ENCODE data around the gene HPCAL4.
A peak's percentile ranks its signal among the peaks of the same experiment; 100 is the strongest.

Gene HPCAL4

DNA sequence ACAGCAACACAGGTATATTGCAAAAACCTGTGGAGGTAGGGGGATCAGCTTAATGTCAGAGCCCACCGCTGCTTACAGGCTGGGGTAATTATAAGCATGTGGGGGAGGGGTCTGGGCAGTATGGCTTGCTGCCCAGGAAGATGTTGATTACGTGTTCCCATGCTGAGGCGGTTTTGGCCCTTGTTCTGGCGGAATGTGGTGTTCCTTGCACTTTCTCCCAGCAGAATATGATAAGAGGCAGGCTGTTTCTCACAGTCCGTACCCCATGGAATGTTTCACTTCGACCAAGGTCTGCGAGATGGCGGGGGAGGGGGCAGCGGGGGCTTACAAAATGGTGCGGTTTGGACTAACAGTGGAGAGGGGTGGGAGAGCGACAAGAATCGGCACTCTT is 9.8 kb upstream of the HPCAL4 start:
- no peak for DNase-seq

DNA sequence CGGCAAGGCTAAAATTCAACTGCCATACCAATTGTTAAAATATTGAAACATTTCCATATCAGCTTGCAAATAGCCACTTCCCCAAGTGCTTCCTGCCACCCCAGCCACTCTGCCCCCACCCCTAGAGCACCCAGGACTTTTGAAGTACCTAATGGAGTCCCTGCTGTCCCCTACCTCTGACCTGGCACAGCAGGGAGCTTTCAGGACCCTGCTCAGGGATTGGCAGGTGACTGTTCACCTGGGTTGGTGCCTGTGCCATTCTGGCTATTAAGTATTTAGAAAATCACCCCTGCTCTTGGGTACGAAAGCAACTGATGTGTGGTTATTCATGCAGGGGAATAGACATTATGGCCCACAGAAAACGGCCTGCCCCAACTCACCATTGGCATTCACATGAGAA is 9.1 kb upstream of the HPCAL4 start:
- DNase-seq: no peak

DNA sequence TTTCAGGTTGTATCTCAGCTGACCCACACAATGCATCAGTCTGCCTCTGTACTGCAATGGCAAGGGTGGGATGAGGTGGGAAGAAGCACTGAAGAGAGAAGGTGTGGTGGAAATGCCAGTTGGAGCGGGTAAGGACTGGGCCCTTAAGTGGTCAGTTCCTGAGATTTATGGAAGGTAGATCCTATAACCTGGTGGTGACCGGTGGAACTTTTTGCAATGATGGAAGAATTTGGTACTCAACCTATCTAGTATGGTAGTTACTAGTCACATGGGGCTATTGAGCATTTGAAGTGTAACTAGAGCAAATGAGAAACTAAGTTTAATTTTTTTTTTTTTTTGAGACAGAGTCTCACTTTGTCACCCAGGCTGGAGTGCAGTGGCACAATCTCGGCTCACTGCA is 8.2 kb upstream of the HPCAL4 start:
- DNase-seq: no peak

DNA sequence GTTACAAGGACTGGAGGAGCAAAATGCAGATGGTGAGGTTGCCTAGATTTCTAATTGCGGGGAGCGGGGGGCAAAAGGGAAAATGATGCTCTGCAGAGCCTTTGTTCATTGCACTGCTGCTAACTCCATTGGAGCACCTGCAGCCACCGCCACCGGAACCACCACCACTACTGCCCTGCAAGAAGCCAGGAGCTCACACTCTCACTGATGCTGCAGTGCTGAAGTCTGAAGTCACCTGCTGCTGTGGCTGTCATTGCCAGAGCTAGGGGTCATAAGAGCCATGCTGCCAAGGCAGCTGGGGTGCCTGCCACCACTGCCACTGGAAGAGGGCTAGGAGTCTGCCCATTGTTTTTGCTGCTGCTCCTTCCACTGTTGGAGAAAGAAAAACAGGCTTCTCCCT is 7.3 kb upstream of the HPCAL4 start:
- DNase-seq: no peak

DNA sequence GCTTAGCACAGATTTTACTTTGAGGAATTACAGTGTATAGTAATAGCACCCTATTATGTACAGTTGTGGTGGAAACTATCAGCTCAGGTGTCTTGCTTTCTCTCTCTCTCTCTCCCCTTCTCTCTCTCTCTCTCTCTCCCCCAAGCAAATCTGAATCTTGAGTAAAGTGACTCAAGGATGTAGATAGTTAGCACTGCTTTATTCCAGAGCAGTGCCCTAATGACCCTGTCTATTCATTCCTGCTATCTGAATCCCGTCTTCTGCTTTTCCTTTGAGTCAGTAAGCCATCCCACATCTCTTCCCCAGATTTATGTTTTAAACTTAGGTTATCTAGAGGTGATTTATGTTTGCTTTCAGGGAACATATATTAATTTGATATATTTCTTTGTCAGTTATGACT is 5.2 kb upstream of the HPCAL4 start:
- no peak for DNase-seq

DNA sequence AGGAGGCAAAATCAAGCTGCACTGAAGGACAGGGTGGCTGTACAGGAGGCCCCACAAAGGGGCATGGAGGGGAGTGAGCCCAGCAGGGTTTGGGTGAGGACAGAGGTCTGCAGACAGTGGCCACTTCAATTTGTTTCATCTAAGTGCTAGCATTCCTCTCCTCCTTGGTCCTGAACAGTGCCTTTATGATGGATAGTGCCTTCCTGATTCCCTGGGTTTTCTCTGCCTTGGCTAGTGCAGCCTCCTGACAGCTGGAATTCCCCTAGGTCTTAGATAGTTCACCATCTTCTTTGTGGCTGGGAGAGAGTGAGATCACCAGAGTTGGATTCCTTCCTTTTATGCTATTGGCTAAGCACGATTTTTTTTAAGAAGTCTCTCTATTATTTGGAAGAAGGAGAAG is 3.8 kb upstream of the HPCAL4 start:
- DNase-seq: no peak

DNA sequence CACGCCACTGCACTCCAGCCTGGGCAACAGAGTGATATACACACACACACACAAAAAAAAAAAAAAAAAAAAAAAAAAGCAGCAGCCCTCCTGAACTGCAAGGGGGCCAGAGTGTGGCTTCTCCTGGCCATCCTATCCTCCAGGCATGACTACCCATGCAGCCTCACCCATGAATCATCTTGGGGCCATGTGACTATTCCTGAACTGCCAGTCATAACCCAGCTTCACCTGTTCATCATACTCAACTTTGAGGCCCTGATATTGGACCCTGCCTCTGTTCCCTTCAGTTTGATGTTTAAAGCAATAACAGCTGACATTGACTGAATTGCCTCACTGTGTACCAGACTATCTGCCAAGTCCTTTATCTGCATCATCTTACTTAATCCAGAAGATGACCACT is 2.8 kb upstream of the HPCAL4 start:
- DNase-seq: no peak

DNA sequence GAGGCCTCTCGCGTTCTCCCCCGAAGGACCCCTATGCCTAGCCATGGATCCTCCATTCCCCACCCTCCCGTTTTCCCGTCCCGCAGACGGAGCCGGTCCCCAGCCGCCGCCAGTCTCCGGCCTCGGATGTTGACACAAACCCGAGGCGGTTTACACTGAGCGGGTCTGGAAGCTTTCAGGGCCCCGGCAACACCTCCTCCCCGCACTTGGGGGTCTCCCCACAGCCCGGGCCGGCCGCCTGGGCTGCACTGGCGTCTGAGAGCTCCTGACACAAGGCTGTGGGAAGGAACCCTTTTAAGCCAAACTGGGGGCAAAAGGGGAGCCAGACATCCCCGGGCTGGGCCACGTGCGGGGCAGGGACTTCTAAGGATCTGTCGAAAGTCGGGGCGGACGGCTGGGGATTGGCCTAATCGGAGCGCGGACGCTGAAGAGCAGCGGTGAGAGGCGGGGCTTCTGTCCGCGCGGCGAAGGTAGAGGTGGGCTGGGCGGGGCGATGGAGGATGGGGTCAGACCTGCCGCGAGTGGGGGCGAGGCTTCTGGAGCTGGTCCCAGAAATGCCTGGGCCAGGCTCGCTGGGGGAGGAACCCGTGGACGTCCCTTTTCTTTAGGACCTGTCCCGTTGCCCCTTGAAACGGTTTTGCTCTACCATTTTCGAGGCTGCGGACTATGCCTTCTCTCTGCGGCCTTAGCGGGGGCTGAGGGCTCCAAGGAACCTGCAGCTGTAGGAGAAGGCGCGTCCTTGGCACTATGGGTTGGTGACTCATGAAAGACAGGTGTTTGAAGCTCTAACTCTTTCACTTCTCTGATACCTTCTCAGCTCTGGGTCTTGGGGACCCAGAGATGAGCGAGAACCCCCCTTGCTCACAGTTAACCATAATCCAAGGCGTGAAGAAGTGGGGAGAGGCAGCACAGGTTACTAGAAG is 1.2 kb upstream of the HPCAL4 start:
- peak in 8 of 56 donors; percentile 31 to 56 (median 40) for DNase-seq

DNA sequence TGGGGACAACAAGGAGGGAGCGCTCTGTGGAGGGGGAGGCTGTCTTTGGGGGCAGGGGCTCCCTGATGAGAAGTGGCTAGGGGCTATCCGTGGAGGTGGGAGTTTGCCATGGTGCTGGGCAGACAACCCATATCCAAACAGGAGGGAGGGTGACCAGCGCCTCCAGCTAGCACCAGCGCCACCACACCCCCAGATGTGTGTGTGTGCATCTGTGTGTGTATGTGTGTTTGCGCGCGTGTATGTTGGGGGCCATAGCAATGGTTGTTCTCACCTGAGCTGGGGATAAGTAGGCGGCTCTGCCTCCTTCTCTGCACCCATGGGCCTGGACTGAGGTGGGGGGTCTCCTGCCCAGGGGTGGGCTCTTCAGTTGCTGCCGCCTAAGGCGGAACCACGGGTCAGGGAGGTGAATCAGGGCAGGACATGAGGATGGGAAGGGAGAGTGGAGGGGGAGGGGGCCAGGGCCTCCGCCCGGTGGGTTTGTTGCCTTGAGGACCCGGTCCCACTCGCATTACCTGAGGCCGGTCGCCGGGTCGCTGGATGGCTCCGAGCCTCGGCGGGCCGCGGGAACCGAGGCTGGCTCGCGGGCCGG is 345 bp downstream of the HPCAL4 start:
- DNase-seq: peak in 2 of 56 donors; percentile 28 to 47

DNA sequence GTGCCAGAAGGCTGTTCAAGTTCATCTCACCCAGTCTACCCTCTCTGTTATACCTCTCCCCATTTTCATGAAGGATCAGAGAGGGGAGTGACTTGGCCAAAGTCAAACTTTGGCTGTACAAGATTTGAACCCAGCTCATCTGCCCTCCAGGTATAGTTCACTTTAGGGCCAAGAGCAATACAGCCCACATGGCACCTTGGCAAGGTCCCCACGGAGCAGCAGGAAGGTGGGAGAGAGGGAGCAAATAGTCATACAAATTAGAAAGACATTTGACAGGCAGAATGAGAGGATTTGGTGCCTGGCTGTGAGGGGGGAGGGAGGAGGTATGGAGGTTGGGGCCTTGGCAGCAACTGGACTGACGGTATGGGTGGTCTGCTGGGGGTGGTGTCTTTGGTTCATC is 1.0 kb downstream of the HPCAL4 start:
- DNase-seq: no peak

DNA sequence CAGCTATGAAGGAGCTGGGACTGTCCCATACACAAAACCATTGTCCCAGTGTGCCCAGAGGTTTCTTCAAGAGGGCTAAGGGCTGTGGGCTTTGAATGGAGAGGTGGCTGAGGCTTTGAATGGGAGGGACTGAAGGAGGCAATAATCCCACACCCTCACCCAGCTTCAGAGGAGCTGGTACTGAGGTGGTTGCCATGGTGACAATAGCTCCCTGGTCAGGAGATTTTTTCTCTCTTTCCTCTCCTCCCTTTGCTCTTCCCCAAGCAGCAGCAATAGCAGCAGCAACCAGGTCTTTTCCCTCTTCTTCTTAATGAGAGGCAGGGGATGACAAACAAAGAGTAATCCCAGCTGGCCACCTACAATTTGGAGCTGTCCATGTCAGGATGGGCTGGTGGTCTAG is 1.6 kb downstream of the HPCAL4 start:
- peak in 1 of 56 donors; percentile 15 for DNase-seq

DNA sequence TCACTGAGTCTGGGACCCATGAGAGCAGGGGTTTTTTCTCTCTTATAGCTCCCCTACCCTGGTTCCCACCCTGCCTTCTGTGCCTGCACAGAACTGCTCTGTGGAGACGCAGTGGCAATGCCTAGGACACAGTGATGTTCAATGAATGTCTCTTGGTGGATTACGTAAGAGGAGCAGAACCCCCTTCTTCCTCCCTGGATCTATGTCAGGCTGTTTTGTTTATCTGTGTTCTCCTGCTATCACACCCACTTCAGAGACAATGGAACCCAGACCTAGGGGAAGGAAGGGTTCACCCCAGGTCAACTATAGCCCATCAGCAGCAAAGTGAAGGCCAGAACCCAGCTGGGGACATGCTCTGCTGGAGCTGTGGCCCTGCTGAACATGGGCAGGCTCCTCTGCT is 2.0 kb downstream of the HPCAL4 start:
- DNase-seq: no peak

DNA sequence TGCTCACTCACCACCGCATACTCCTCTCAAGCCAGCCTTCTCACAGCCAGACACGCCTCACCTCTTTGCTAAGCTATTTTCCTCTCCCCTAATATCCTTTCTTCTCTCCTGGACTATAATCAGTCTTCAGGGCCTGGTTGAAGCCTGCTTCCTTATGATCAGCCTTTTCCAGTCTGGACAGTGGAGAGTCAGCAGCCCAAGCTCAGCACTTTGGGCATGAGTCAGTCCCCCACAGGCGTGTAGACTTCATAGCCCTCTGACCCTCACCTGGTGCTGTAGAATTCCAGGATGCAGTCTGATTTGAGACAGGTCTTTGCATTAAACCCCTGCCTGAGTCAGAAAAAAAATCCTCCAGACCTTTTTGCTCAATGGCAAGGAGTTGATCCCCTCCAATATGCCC is 2.5 kb downstream of the HPCAL4 start:
- DNase-seq: no peak

DNA sequence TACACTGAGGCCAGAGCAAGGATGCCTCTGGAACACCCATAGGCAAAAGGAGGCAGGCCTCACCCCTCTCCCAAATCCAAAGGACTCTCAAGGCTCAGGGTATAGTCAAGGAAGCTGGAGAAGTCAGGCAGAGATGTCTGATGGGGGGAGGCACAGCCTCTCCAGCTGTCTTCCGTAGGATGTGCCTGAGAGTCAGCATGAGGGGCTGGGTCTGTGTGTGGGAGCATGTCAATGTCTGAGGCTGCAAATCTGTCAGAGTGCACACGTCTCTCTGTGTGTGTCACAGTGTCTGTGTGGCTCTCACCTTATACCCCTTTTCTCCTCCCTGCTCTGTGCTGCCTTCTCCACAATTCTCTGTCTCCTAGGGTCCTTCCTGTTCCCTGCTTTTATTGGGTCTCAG is 4.0 kb downstream of the HPCAL4 start:
- DNase-seq: peak in 26 of 56 donors; percentile 11 to 83 (median 46)

DNA sequence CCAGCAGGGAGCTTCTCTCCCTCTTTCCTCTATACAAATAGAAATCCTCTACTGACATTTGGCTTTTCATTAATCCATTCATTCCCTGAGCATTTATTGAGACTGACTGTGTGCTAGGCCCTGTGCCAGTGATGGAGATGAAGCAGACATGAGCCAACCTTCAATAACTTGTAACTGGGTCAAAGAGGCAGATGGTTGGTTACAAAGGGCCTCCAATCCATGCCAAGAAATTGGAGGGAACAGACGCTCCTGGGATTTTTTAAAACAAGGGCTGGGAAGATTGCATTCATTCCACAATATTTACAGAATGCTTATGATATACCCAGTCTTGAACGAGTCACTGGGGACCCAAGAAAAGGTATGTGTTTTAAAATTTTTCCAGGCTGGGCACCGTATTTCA is 6.2 kb downstream of the HPCAL4 start:
- no peak for DNase-seq

DNA sequence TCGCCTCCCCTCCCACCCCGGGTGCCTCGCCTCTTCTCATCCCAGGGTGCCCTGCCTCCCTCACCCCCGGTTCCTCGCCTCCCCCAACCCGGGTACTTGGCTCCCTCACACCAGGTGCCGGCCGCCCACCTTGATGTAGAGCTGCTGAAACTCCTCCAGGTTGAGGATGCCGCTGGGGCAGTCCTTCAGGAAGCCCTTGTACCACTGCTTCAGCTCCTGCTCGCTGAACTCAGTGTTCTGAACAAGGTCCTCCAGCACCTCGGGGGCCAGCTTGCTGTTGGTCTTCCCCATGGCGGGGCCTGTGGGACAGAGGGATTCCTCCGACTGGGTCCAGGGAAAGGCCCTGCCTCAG is 6.9 kb downstream of the HPCAL4 start:
- peak in 1 of 56 donors; percentile 21 for DNase-seq

DNA sequence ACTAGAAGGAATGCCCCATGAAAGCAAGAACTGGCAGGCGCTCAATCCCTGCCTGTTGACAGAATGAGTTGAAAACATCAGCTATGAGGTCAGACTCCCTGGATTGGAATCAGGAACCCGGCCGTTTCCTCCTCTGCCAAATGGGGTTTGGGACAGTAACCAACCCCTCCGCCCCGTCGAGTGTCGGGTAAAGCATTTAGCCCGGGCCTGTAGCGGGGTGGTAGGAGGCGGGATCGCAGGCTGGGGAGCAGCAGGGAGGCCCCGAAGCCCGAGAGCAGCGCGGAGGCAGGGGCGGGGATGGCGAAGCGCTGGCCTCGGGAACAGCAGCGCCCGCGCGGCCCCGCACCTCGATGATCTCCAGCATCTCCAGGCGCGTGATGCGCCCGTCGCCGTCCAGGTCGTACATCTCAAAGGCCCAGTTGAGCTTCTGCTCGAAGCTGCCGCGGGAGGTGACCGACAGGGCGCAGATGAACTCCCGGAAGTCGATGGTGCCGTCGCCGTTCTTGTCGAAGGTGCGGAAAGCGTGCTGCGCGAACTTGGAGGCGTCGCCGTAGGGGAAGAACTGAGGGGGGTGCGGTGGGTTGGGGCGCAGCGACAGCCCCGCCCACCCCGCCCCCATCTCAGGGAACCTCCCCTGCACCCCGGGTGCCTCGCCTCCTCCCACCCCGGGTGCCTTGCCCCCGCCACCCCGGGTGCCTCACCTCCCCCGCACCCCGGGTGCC is 7.5 kb downstream of the HPCAL4 start:
- DNase-seq: no peak

DNA sequence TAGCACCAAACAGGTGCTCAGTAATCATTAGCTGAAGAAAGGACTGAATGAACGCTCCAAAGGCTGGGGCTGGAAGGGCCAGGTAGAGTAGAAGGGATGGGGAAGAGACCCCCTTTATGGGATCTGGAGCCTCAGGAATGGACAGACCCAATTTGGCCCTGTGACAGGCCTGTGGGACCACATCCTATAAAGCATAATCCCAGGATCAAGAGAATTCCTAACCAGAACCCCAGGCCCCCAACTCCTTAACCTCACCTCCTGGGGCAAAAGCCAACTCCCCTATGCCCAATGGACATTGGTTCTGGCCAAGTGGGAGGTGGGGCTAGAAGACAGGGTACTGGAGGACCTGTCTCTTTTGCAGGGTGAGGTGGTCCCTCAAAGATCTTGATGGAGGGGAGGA is 9.2 kb downstream of the HPCAL4 start:
- no peak for DNase-seq

DNA sequence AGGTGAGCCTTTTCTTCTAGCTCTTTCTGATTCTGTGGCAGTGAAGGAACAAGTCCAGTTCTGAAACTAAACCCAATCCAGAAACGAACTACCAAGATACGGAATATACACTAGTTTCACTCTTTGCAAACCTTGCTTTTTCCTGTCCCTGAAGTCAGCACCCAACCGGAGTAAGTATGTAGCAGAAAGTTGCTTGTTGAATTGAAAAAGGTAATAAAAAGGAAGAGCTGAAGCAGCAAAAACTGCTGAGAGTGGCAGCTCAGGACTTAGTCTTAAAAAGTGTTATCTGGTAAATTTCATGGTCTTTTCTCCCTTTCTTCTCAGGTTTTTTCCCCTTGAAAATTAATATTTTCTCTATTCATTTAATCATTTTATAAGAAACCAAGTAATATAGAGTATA is 9.9 kb downstream of the HPCAL4 start:
- no peak for DNase-seq

DNA sequence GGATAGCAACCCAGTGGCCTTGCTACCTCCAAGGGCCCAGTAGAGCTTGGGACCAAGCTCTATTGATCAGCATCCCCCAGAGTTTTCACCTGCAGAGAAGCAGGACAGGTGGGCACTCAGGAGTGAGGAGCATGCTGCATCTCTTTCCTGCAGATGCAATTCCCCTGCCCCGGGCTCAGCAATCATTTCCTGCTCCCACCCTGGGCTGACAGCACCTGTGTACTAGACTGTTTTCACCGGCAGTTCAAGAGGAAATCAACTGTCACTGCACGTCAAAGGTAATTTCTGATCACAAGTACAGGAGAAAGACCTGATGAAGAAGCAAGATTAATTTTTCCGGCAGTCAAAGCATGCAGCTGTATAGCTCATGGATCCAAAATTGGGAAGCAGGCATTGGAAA is 10.5 kb downstream of the HPCAL4 start:
- no peak for DNase-seq

DNA sequence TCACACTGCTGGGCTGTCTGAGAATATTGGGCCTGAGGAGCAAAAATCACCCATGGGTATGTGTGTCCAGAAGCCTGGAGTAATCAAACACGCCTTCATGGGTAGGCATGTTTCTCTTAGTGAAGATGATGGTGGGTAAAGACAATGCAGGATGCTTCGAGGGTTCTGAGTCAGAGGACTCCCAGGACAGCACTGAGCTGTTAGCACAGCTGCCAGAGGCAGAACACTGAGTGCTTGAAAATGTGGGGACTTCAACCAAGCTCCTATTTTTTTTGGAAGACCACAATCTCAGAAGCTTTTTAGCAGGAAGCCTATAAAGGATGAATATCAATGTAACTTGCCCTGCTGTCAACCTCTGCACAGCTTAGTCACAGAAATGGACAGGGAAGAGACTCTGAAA is 11.4 kb downstream of the HPCAL4 start:
- no peak for DNase-seq

DNA sequence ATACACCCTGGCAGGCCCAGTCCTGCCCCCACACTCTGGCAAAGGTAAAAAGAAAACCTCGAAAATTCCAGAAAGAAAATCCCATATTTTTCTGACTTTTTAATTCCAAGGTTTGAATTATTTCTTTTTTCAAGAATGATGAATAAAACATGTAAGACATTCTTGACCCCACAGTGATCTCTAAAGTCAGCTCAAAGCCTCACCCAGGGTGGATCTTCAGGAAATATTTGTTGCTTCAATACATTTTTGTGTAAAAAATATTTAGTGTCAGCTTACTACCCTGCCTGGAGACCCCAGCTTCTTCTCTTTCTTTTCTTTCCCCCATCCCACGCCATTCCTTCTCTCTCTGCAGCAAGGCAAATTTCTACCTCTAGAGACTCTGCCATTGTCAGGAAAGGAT is 12.3 kb downstream of the HPCAL4 start:
- DNase-seq: no peak

DNA sequence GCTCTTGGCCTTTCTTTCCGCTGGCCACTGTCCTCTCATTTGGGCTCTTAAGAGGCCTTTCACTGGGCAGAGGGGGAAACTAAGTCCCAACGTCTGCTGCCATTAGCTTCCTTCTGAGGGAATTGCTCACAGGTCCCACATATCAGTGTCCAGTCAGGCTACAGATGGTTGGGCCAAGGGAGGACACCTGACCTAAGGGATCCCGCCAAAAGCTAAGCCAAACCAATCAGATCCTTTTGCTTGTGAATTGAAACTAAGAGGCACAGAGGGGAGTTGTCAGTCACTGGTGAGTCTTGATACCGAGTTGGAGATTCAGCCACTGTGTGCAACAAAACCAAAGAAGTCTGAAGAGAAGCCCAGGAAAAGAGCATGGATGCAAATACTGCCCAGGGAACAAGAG is 13.6 kb downstream of the HPCAL4 start:
- DNase-seq: no peak

Data from nucleus accumbens (tissue), 56 donors.